GM18858 (cell line): Measurements from ENCODE around the gene EXOC6B.
"Not testable (repeated sequence)": the region's sequence is repeated elsewhere in the genome, so short reads cannot be mapped to it uniquely, and the experiment has no call there.

Experiments used
- ATAC-seq: cut with Tn5 transposase; IDR thresholded peaks from one replicate; pipeline ENCODE4 v1.9.1; 2021; ENCODE audit not compliant: unreplicated experiment

Gene EXOC6B

DNA sequence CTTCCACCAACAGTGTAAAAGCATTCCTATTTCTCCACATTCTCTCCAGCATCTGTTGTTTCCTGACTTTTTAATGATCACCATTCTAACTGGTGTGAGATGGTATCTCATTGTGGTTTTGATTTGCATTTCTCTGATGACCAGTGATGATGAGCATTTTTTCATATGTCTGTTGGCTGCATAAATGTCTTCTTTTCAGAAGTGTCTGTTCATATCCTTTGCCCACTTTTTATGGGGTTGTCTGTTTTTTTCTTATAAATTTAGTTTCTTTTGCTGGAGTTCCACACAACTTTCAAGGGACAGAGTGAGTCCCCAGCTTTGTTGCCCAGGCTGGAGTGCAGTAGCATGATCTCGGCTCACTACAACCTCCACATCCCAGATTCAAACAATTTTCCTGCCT is 270.5 kb downstream of the EXOC6B start:
- not testable (repeated sequence) for ATAC-seq

DNA sequence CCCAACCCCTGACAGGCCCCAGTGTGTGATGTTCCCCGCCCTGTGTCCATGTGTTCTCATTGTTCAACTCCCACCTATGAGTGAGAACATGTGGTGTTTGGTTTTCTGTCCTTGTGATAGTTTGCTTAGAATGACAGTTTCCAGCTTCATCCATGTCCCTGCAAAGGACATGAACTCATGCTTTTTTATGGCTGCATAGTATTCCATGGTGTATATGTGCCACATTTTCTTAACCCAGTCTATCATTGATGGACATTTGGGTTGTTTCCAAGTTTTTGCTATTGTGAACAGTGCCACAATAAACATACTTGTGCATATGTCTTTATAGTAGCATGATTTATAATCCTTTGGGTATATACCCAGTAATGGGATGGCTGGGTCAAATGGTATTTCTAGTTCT is 270.9 kb downstream of the EXOC6B start:
- ATAC-seq: not testable (repeated sequence)

DNA sequence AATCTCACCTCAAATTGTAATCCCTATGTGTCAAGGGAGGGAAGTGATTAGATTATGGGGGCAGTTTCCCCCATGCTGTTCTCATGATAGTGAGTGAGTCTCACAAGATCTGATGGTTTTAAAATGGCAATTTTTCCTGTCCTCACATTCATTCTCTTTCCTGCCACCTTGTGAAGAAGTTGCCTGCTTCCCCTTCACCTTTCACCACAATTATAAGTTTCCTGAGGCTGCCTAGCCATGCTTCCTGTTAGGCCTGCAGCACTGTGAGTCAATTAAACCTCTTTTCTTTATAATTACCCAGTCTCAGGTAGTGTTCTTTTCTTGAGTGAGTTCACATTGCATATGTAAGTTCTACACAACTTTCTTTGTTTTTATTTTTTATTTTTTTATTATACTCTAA is 271.5 kb downstream of the EXOC6B start:
- no peak for ATAC-seq

DNA sequence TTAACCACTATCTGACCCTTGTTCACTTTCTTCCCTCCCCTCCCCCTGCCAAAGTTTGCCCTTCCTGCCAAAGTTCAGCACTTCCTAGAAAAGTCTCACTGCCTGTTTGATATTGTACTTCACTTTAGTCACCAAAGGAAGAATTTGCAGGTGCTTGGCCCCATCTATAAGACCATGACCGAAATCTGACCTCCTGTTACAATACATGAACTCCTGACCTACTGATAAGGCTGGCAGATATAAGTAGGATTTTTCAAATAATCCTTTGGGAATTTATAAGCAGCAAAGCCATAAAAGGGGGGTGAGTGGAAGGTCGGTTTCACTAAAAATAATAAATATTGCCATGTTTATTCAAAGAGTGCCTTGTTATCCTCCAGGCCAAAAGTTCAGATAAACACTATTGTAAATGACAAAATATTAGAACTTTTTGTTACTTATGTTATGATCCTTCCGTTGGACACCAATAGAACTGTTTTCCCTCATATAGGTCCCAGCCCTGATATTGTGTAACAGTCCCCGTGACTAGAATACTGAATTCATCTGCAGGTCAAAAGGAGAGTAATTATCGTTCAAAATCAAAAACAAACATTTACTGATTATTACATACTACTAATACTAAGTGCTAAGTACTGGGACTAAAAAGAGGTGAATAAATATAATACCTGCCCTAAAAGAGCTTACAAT is 277.6 kb downstream of the EXOC6B start:
- no peak for ATAC-seq

DNA sequence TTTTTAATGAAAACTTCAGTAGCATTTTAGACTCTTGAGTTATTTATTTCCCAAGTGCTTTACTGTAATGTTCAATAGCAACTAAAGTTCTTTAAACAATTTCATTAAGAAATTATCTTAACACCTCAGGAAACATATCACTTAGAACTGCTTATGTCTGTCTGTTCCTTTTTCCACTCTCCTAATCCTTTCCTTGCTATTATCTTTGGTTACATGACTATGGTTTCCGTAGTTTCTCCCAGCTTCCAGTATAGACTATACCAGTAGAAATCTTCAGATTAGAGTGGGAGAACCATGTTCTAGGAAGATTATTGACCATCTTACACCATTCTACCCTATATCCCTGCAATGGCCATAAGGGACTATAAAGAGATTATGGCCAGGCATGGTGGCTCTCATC is 280.0 kb downstream of the EXOC6B start:
- no peak for ATAC-seq

DNA sequence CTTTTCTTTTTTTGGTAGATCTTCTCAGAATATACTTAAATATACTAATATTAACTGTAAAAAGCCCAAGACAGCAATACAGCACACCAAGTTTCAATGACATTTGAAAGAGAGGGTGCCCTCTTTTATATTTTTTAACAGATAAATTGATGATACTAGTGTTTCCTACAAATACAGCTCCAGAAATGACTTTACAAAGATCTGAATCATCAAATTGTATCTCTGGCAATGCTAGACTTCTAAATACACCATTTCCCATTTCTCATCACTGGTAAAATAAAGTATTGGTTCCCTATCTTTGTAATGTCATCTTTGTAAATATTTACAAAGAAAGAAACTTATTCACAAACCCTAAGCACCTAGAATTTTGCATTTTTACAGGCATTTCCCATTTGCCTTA is 281.3 kb downstream of the EXOC6B start:
- no peak for ATAC-seq

DNA sequence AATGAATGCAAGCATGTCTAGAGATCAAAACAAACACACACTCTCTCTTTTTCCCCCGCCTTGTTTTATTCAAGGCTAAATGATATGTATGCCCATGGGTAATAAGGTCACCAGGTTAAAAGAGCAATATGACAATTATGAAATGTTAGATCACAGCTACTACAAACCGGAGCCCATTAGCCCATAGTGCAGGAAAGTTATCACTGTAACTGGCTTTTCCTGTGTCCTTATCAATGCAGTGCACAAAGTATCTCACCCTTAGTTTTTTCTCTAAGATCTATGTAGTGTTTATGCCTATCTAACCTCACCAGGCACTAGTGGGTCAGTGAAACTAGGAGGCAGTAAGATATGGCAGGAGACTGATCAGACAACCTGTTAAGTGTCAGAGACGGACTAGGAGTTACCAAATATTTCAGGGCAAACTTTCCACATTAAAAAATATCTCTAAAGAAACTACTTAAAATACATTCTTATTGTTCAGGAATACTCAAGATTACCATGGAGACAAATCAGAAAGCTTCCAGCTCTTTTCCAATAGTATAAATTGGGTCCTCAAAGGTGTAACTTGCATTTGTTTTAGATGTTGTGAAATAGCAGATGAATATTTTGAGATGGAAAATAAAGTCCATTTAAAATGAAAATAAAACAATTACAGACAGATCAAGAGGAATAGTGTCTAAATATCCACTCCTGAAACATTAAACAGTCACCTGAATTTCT is 282.2 kb downstream of the EXOC6B start:
- no peak for ATAC-seq

DNA sequence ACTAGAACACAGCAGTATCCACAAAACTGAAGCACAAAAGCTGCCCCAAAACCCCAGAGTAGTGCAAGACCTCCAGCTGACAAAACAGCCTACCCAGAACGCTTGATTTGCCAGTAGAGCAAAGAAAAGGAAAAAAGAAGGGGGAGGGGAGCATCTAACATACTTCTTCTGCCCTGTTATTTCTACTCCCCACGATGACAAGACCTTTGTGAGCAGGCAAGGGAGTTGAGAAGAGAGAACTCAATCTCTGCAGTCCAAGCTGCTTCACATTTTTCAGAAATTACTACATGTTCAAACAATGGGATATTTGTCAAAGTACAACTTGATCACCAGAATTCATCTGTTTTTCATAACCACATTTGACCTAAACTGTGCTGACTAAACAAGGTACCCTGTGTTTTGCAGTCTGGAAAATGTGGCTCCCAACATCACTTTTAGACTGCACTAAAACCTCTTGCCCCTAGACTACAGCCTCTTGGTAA is 286.7 kb downstream of the EXOC6B start:
- no peak for ATAC-seq

DNA sequence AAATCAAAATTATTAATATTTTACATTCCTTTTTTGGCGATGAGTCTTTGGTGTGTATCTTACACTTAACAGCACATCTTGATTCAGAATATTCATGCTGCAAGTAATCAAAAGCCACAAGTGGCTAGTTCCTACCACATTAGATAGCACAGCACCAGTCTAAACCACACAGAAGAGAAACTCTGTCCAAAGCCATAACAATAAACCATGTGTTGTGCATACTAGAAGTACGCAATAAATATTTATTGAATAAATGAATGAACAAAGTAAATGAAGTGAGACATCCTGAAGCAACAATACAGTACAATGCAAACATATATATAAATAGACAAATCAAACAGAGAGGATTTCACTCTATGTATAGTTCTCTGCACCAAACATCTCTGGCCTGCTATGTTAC is 287.3 kb downstream of the EXOC6B start:
- ATAC-seq: no peak

DNA sequence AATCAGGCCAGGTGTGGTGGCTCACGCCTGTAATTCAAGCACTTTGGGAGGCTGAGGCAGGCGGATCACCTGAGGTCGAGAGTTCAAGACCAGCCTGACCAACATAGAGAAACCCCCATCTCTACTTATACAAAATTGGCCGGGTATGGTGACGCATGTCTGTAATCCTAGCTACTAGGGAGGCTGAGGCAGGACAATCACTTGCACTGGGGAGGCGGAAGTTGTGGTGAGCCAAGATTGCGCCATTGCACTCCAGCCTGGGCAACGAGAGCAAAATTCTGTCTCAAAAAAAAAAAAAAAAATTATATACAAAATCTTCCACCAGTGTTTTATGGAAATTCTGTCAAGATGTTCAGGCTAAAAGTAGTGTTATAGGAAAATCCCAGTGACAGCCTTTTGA is 290.2 kb downstream of the EXOC6B start:
- not testable (repeated sequence) for ATAC-seq

DNA sequence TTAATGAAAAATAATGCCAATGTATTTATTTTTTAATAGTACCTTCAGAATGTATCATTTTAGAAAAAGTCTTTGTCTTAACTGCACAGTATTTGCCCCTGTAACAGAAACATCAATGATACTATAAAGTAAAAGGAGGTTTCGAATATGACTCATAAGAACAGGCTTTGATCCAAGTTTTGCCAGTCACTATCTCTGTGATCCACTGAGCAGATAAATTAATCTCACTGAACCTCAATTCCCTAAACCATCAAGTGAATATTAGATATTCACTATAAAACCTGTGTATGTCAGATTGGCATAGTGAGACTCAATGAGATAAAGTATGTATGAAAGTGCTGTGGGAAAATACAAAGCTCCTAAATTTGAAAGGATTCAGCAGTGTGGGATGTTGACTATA is 292.1 kb downstream of the EXOC6B start:
- ATAC-seq: no peak

DNA sequence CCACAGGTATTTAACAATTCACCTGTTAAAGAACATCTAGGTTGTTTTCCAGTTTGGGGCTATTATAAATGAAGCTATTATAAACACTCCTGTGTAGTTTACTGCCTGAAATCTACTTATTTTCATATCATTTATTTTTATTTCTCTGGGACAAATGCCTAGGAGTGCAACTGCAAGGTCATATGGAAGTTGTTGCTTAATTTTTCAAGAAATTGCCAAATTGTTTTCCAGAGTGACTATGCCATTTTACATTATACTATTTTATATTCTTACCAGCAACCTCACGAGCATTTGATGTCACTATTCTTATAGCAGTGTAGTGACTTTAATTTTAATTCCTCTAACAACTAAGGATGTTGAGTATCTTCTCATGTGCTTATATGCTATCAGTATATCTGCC is 298.4 kb downstream of the EXOC6B start:
- ATAC-seq: no peak

DNA sequence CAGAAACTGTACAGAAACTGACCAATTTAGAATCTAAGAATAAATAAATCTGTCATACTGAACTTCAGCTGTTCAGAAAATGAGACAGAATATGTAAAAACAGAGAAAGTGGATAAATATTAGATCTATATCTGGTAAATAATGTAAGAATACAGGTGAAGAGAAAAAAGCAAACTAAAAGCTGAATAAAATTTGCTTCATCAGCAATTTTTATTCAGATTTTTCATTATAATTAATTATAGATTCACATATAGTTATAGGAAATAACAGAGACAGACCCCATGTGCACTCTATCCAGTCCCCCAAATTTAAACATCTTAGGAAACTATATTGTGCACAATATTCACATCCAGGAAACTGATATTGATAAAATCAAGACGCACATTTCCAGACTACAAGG is 299.2 kb downstream of the EXOC6B start:
- ATAC-seq: no peak

DNA sequence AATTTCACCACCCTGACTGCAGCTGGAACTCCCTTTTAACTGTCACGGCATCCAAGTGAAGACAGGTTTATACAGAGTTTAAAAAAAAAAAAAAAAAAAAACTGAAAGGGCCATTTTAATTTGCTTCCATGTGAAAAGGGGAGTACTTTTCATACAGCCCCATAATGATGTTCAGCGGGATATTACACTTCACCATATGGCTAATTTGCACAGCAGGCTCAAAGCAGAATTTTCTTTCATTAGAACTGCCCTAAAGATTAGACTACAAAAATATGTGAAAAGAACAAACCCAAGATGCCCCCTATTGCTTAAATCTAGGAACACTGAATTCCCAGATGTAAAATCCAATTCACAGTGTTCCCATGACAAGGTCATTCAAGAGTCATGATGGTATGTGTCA is 301.8 kb downstream of the EXOC6B start:
- no peak for ATAC-seq

DNA sequence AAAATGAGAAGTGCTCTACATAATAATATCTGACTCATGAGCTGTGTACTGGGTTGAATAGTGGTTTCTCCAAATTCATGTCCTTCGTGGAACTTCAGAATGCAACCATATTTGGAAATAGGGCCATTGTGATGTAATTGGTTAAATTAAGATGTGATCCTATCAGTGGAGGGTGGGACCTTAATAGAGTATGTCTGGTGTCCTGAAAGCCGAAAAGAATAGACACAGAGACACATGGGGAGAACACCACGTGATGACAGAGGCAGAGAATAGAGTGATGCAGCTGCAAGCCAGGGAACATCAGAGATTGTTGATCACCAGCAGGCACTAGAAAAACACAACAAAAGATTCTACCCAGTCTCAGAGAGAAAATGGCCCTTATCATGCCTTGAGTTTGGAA is 310.1 kb downstream of the EXOC6B start:
- ATAC-seq: no peak

DNA sequence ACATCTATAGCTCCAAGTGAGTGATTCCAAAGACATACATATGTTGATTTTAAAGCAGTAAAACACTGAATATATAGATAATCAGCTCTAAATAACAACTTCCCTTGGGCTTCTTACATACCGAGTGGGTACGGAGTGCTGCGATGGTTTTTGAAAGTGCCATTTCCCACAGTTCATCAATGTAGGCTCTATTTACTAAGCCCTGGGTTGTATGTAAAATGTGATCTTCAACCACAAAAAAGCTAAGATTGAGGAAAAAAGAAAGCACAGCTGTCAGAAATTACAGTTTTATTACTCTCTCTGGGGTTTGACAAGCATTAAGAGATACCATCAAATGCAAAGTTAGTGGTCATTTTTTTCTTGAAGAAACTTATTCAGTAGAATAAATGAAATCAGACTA is 312.8 kb downstream of the EXOC6B start:
- no peak for ATAC-seq

DNA sequence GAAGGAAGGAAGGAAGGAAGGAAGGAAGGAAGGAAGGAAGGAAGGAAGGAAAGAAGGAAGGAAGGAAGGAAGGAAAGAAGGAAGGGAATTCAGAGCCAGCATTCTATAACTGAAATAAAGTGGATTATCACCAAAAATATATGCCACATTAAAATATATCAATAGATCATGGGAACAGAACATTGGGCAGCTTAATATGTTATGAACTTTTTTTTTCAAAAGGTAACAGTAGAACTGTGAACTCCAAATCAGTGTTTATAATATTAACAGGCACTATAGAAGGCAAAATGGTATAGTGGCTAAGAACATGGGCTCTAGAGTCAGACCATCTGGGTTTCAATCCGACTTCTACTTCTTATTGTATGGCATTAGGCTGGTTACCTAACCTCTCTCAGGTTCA is 313.5 kb downstream of the EXOC6B start:
- ATAC-seq: no peak

DNA sequence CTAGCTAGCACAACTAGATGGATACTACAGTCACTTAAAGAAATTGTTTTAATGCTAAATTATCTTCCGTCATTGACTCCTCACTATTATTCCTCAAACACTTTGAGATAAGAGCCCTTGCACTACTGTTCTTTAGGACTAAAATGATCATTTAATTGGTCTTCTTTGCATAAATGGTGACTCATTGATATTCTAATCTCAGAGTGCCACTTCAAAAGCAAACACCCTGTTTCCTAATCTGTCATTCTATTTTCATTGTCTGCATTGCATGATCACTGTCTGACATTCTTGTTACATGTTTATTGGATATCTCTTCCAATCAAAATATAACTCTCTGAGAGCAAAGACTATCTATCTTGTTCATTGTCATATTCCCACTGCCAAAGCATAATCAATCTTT is 313.9 kb downstream of the EXOC6B start:
- no peak for ATAC-seq

DNA sequence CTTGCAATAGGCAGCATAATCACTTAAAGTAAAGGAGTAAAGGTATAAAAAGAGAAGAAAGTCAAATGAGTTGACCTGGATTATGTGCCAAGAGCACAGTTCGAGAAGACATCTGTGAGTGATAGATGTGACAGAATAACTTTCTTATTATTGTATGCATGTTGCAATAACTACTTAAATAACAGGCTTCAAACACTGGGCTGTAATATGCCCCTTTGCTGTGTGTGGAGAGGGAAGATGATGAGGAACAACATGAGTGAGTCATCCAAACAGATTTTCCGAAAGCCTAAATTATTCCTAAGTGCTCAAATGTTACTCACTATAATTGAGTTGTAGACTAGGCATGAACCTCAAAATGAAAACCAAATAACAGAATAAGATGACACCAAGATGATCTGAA is 328.1 kb downstream of the EXOC6B start:
- no peak for ATAC-seq

DNA sequence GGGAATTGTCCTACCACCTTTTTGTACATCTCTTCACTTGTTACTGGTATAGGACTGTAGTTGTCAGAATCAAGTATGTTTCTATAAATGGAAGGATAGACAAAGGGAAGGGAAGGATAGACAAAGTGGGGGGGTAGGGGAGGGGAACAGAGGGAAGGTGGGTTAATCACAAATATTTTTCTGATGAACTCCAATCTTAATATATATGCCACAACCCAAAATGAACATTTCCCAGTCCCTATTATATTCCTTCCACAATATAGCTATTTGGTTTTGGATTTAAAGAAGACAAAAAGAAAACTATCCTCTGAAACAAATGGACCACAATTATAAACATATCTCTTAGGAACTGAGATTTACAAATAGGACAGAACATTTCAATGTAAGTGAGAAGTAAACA is 329.4 kb downstream of the EXOC6B start:
- ATAC-seq: no peak

DNA sequence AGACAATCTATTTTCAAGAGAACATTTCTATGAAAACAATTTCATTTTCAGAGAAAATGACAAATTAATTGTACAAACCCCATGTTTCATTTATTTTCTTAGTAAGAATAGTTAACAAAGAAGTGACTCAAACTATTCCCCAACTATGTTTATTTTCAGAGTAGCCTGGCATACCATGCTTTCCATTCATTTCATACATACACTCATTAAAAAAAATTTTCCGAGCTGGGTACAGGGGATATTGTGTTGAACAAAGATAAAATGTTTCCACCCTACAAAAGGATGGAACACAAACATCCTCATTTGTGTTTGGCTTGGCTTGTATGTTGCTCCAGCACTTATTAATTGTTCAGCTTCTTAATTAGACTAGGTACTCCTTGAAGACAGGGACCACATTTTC is 331.4 kb downstream of the EXOC6B start:
- ATAC-seq: no peak

DNA sequence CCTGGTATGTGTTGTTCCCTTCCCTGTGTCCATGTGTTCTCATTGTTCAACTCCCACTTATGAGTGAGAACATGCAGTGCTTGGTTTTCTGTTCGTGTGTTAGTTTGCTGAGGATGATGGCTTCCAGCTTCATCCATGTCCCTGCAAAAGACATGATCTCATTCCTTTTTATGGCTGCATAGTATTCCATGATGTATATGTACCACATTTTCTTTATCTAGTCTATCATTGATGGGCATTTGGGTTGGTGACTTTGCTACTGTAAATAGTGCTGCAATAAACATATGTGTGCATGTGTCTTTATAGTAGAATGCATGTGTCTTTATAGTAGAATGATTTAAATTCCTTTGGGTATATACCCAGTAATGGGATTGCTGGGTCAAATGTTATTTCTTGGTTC is 341.2 kb downstream of the EXOC6B start:
- ATAC-seq: not testable (repeated sequence)

DNA sequence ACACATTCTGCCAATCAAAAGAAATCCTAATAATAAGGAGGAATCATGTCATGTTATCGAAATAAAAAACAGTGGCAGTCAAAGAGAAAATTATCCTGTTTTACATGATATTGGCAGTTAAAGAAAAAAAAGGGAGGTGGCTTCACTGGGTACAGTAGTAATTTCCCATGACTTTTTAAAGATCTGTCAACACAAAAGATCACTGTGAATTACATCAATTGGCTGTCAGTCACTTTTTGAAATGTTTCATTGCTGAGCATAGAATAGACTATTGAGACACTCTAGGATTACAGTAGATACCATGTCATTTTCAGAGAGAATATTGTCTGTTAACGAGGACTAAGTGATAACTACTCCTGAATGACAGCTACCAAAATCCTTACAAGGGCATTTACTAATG is 342.5 kb downstream of the EXOC6B start:
- ATAC-seq: no peak
